SJSA1 (cell line): ENCODE measurements around the gene GIGYF1. TPM values are rescaled to one million over a fixed set of nuclear protein-coding genes. Genes with fewer than 3 reads are reported as not detected.
A peak's percentile ranks its signal among the peaks of the same experiment; 100 is the strongest.
"Not testable (repeated sequence)": the region's sequence is repeated elsewhere in the genome, so short reads cannot be mapped to it uniquely, and the experiment has no call there.

Source experiments
- DNase-seq, 2 experiments: peaks; one replicate each; pipeline ENCODE4 v3.0.0-alpha.2; 2015 to 2020; ENCODE audit warnings: low spot score in 2 of 2, low read depth in 1 of 2
- H3K27ac ChIP-seq: fragments of 250-450 bp; sonication (Bioruptor Pico); 2 replicates; pipeline ENCODE4 v1.5.1; 2020; ENCODE audit warnings: mild to moderate bottlenecking, moderate library complexity
- H3K27me3 ChIP-seq: fragments of 250-450 bp; sonication (Bioruptor Pico); replicated peaks from 2 replicates; pipeline ENCODE4 v1.5.1; 2020; ENCODE audit warnings: mild to moderate bottlenecking, moderate library complexity
- H3K36me3 ChIP-seq: fragments of 250-450 bp; sonication (Bioruptor Pico); 2 replicates; pipeline ENCODE4 v1.5.1; 2020; ENCODE audit warnings: mild to moderate bottlenecking
- H3K4me1 ChIP-seq: fragments of 250-450 bp; sonication (Bioruptor Pico); replicated peaks from 2 replicates; pipeline ENCODE4 v1.6.1; 2021; ENCODE audit warnings: mild to moderate bottlenecking
- H3K4me3 ChIP-seq: fragments of 250-450 bp; sonication (Bioruptor Pico); 2 replicates; pipeline ENCODE4 v1.5.1; 2020; ENCODE audit warnings: mild to moderate bottlenecking
- H3K9me3 ChIP-seq: fragments of 250-450 bp; sonication (Bioruptor Pico); replicated peaks from 2 replicates; pipeline ENCODE4 v1.5.1; 2020; ENCODE audit warnings: mild to moderate bottlenecking
- total RNA-seq: library from RNA; depleted of rRNA; stranded (reverse); fragments of >200 nt; shearing (Covaris generic); gene quantifications from 2 replicates; pipeline ENCODE4 v1.2.3, GENCODE V29; 2014

The GIGYF1 gene
- total RNA-seq, 1 experiment from 2014 or later, result 9.9 TPM

DNA sequence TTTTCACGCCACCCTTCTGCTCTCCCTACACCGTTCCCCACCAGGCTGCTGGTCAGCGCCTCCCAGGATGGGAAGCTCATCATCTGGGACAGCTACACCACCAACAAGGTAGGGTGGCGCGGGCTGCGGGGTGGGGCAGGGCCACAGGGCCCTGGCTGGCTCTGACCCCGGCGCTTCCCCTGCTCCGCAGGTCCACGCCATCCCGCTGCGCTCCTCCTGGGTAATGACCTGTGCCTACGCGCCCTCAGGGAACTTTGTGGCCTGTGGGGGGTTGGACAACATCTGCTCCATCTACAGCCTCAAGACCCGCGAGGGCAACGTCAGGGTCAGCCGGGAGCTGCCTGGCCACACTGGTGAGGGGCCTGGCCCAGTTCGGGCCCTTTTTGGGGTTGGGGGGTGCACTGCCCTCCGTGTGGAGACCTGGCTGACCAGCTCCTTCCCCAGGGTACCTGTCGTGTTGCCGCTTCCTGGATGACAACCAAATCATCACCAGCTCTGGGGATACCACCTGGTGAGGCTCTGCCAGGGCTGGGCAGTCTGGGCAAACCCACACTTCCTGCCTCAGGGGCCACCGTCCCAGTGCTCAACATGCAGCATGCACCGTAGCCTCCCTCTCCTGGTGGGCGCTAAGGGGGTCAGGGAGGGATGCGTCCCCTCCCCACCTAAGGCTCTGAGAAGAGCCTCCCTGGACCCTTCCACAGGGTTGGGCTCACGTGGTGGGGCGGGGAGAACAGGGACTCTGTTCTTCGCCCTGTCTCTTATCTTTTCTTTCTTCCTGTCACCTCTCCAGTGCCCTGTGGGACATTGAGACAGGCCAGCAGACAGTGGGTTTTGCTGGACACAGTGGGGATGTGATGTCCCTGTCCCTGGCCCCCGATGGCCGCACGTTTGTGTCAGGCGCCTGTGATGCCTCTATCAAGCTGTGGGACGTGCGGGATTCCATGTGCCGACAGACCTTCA lies 16.5 kb downstream of the GIGYF1 start:
- Histone ChIP-seq H3K4me1 (peaks cover 17% of the 10 kb centered on the region; the same call in 1 of the 2 replicates), H3K4me3 (no peak overlapping the region), H3K36me3 (peaks cover 66% of the 10 kb centered on the region), H3K27me3 (no peaks in the 10 kb centered on the region), H3K9me3 (no peaks in the 10 kb centered on the region), H3K27ac (no peak overlapping the region)
- peak in 1 of 2 experiments; percentile 40 for DNase-seq

DNA sequence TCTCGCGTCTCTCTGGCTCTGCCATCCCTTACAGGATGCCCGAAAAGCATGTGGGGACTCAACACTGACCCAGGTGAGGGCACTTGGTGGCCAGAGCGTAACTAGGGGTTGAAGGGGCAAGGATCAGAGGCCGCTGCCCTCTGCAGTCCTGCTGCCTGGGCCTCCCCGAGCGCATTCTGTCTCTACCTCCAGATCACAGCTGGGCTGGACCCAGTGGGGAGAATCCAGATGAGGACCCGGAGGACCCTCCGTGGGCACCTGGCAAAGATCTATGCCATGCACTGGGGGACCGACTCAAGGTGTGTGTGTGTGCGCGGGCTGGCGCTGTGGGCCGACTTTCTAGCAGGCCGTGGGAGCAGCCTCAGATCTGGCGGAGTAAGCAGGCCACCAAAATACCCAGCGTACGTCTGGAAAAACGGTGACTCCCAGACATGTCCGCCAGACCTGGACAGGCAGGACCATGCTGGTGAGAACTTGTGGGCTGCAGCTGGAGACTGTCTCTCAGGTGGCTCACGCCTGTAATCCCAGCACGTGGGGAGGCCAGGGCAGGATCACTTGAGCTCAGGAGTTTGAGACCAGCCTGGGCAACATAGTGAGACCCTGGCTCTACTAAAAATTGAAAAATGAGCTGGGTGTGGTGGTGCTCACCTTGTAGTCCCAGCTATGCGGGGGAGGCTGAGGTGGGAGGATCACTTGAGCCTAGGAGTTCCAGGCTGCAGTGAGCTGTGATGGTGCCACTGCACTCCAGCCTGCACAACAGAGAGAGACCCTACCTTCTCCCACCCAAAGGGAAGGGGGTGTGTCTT lies 17.3 kb downstream of the GIGYF1 start:
- H3K27me3 ChIP-seq, result no peaks in the 10 kb centered on the region
- H3K9me3 ChIP-seq, result no peaks in the 10 kb centered on the region
- no peak overlapping the region; the same call in 1 of the 2 replicates for H3K4me3 ChIP-seq
- no peak overlapping the region for H3K27ac ChIP-seq
- no peak for DNase-seq
- H3K36me3 ChIP-seq, result peaks cover 57% of the 10 kb centered on the region
- H3K4me1 ChIP-seq, result peaks cover 12% of the 10 kb centered on the region; the same call in 1 of the 2 replicates

DNA sequence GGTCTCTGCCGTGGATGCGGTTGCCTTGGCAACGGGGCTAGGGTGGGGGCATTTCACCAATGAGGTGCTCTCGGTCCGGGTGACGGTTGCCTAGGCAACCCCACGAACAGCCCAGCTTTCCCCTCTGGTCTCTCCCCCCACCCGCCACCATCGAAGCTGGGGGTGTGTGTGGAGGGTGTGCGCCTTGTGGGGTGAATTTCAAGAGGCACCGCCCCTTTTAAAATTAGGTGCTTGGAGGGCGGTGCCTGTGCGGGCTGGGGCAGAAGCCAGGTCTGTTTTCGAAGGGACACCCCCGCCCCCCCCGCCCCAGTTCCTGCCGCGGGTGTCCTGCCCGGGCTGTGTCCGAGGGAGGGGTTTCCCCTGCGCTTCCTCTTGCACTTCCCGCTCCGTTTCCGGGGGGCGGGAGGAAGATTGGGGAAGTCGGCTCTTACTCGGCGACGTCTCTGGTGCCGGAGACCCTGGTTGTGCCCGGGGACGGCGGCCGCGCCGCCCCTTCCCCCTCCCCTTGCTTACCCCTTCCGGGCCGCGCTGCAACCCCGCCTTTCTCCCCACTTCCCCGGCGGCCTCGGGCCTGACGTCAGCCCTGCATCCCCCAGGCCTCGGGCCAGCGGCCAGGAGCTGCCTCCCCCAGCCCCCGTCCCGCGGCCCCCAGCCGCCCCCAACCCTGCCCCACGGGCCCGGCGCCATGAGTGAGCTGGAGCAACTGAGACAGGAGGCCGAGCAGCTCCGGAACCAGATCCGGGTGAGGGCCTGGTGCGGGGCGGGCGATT lies 18.3 kb downstream of the GIGYF1 start:
- Histone ChIP-seq H3K4me1 (peaks cover 12% of the 10 kb centered on the region; the same call in 1 of the 2 replicates), H3K27me3 (no peaks in the 10 kb centered on the region), H3K27ac (peak overlapping the region; percentile 22; the same call in 1 of the 2 replicates), H3K9me3 (no peaks in the 10 kb centered on the region), H3K36me3 (peaks cover 50% of the 10 kb centered on the region), H3K4me3 (peak overlapping the region; percentile 91)
- DNase-seq, result peak; percentile 68 to 78

DNA sequence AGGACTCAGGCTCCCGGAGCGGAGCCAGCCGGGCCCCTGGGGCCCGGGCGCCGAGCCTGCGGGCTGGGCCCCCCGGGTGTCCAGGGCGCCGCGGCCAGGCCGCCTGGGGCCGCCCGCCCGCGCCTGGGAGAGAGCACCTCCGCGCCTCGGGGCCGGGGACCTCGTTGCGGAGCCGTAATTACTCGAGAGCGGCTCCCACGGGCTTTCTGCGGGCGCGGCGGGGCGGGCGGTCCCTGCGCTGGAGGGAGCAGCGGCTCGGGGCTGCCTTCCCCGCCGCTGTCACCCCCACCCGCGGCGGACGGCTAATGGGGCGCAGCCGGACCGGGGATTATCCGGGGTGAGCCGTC lies 19.0 kb downstream of the GIGYF1 start:
- Histone ChIP-seq H3K27ac (no peak overlapping the region), H3K9me3 (no peaks in the 10 kb centered on the region), H3K27me3 (no peaks in the 10 kb centered on the region), H3K4me1 (peaks cover 12% of the 10 kb centered on the region; the same call in 1 of the 2 replicates), H3K36me3 (peaks cover 44% of the 10 kb centered on the region), H3K4me3 (peak overlapping the region; percentile 91)
- DNase-seq, result peak in 1 of 2 experiments; percentile 46

DNA sequence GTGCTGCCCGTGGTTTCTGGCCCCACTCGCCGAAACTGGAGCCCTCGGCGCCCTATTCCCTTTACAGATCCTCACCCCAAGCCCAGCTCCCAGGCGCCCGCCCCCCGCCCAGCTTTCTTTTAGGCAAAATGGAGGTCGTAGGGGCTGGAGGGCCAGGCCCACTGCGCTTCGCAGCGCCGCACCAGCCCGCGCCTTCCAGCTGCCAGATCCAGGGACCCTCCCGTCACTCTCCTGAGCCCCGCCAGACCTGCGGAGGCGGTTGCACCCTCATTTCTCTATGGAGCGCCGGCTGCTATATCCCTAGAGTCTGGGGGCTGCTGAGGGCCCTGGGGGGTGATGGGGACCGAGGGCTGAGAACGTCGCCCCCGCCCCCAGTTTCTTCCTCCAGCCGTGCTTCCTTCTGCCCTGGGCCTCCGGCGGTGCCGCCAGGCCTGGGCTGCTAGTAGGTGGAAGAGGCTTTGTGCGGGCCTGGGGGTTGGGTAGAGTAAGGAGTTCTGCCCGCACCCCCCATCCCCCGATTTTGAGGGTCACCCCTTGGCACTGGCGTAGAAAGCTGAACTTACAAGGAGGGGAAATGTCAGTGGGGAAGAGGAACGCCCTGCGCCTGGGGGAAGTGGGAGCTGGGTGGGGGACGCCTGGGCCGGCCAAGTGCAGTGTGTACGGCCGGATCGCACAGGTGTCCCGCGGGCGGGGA lies 19.5 kb downstream of the GIGYF1 start:
- H3K4me3 ChIP-seq, result peak overlapping the region; percentile 91
- no peaks in the 10 kb centered on the region for H3K9me3 ChIP-seq
- peaks cover 40% of the 10 kb centered on the region for H3K36me3 ChIP-seq
- peak; percentile 45 to 49 for DNase-seq
- H3K27ac ChIP-seq, result no peak overlapping the region
- H3K27me3 ChIP-seq, result no peaks in the 10 kb centered on the region
- H3K4me1 ChIP-seq, result peaks cover 12% of the 10 kb centered on the region; the same call in 1 of the 2 replicates

DNA sequence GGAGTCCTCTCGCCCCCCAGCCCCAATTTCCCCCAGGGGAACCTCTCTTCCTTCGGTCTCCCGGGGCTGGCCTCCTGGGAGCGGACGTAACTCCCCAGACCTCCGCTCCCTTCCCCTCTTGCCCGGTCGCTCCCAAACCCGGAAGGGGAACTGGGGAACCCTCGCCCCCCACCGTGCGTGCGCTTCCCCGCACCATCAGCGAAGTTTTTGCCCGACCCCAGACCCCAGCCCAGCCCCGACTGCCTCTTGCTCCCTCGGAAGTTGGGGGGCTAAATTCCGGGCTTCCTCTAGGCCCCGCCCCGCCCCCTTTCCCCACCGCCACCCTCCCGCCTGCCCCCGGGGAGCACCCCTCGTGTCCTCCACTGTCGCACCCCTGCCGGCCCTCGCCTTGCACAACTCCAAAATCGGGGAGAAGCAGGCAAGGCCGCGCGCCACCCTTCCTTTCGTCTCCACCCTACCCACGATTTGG lies 20.1 kb downstream of the GIGYF1 start:
- DNase-seq, result peak in 1 of 2 experiments; percentile 50
- peak overlapping the region; percentile 96 for H3K27ac ChIP-seq
- no peaks in the 10 kb centered on the region for H3K27me3 ChIP-seq

DNA sequence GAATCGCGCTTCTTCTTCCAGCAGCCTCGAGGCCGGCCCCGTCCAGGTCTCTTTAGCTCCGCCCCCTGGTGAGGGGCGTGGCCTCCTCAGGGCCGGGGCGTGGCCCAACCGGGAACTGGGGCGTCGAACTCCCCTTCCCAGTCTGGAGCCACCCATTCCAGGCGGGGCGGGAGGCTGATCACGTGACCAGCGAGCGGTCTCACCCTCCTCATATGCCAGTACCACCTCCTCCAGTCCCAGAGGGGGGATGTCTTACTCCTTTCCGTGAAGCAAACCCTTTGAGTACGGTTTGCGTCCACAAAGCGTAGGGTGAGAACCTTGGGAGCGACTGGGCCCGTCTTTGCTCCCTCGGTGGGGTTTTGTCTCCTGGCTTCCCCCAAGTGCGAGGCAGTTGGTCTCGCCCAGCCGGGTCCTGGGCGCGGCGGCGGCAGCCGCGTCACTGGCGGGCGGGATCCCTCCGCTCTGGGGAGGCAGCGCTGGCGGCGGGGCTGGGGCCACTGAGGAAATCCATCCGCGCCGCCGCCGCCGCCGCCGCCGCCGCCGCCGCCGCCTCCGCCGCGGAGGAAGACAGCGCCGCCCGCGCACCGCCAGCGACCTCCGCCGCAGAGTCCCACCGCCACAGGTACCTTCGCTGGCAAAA lies 20.6 kb downstream of the GIGYF1 start, which contains the start of gene GNB2:
Gene GNB2 (plus strand): TSS at position 439 of the 640 bp plus-strand sequence. CDS start 2,526 bp downstream, outside the sequence.
- peaks cover 28% of the 10 kb centered on the region for H3K36me3 ChIP-seq
- peaks cover 12% of the 10 kb centered on the region; the same call in 1 of the 2 replicates for H3K4me1 ChIP-seq
- peak; percentile 99 to 100 for DNase-seq
- no peaks in the 10 kb centered on the region for H3K9me3 ChIP-seq
- no peaks in the 10 kb centered on the region for H3K27me3 ChIP-seq
- peak within 1 kb of the TSS; percentile 96 for H3K27ac ChIP-seq
- H3K4me3 ChIP-seq, result peak within 1 kb of the TSS; percentile 91

More for the DNA sequence above, 20.1 kb downstream of the GIGYF1 start:
- H3K4me1 ChIP-seq, result peaks cover 12% of the 10 kb centered on the region; the same call in 1 of the 2 replicates
- peak overlapping the region; percentile 91 for H3K4me3 ChIP-seq
- H3K9me3 ChIP-seq, result no peaks in the 10 kb centered on the region
- H3K36me3 ChIP-seq, result peaks cover 34% of the 10 kb centered on the region

DNA sequence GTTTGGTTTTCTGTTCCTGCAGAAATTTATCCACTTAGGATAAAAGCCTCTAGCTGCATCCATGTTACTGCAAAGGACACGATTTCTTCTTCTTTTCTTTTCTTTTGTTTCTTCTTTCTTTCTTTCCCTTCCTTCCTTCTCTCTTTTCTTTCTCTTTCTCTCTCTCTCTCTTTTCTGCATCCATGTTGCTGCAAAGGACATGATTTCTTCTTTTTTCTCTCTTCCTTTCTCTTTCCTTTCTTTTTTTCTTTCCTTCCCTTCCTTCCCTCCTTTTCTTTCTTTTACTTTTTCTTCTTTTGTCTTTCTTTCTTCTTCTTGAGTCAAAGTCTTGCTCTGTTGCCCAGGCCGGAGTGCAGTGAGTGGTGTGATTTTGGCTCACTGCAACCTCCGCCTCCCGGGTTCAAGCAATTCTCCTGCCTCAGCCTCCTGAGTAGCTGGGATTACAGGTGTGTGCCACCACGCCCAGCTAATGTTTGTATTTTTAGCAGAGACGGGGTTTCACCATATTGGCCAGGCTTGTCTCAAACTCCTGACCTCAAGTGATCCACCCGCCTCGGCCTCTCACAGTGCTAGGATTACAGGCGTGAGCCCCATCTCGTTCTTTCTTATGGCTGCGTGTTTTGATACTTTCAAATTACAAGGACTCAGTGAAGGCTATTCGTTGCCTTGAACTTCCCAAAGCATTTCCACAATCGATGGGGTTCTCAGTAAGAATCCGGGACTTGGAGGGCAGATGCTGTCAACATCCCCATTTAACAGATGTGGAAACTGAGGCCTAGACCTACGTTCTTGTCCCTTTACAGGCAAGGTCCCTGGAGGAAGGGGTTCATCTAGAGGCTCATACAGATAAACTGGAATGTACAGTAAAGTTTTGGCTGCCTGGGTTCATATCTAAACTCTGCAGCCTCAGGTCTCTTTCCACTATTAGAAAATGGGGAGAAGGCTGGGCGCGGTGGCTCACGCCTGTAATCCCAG lies 22.4 kb downstream of the GIGYF1 start:
- Histone ChIP-seq H3K36me3 (peaks cover 11% of the 10 kb centered on the region), H3K4me1 (peaks cover 12% of the 10 kb centered on the region; the same call in 1 of the 2 replicates), H3K4me3 (no peak overlapping the region), H3K9me3 (no peaks in the 10 kb centered on the region; the same call in 1 of the 2 replicates), H3K27me3 (0 out of 2 replicates have a peak, but pooled peaks cover 6% of the 10 kb centered on the region), H3K27ac (no peak overlapping the region)
- no peak for DNase-seq

DNA sequence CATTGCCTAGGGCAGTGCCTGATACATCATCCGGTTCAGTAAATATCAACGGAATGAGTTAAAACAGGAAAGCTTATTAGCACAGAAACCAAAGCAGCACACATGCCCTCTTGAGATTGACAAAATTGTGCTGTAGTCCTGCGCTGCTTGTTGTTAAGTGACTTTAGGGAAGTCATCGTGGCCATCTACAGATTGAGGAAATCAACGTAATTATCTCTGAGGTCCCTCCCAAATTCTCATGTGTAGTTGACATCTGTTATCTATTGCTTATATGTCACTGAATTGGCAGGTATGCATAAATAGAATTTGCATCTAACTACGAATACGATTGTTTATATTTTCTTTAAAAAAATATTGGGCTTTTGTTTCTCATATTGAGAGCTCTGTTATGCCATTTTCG lies 24.0 kb downstream of the GIGYF1 start:
- DNase-seq, result no peak
- H3K9me3 ChIP-seq, result no peaks in the 10 kb centered on the region; the same call in 1 of the 2 replicates
- no peak overlapping the region for H3K27ac ChIP-seq
- H3K4me3 ChIP-seq, result no peak overlapping the region
- H3K4me1 ChIP-seq, result peaks cover 5% of the 10 kb centered on the region; the same call in 1 of the 2 replicates
- 0 out of 2 replicates have a peak, but pooled peaks cover 6% of the 10 kb centered on the region for H3K27me3 ChIP-seq
- peaks cover 7% of the 10 kb centered on the region; the same call in 1 of the 2 replicates for H3K36me3 ChIP-seq

DNA sequence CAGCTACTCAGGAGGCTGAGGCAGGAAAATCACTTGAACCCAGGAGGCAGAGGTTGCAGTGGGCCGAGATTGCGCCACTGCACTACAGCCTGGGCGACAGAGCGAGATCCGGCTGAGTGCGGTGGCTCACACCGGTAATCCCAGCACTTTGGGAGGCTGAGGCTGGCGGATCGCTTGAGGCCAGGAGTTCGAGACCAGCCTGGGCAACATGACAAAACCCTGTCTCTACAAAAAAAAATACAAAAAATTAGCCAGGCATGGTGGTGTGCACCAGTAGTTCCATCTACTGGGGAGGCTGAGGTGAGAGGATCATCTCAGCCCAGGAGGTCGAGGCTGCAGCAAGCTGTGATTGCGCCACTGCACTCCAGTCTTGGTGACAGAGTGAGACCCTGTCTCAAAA lies 24.9 kb downstream of the GIGYF1 start:
- H3K27me3 ChIP-seq, H3K27ac ChIP-seq, H3K4me3 ChIP-seq, H3K36me3 ChIP-seq, H3K9me3 ChIP-seq, H3K4me1 ChIP-seq, DNase-seq: not testable (repeated sequence)

DNA sequence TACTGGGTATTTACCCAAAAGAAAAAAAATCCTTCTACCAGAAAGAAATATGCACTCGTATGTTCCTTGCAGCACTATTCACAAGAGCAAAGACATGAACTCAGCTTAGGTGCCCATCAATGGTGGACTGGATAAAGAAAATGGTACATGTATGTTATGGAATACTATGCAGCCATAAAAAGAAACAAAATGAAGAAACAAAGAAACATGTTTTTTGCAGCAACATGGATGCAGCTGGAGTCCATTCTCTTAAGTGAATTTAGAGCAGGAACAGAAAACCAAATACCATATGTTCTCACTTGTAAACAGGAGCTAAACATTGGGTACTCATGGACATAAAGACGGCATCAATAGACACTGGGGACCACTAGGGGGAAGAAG lies 26.0 kb downstream of the GIGYF1 start:
- Histone ChIP-seq H3K36me3 (no peaks in the 10 kb centered on the region), H3K9me3 (no peaks in the 10 kb centered on the region; the same call in 1 of the 2 replicates), H3K4me1 (peaks cover 4% of the 10 kb centered on the region; the same call in 1 of the 2 replicates), H3K27ac (no peak overlapping the region), H3K27me3 (0 out of 2 replicates have a peak, but pooled peaks cover 6% of the 10 kb centered on the region), H3K4me3 (no peak overlapping the region)
- no peak for DNase-seq
